K562 (cell line): ENCODE results near the gene UBE2L3. TPM values are rescaled to one million over a fixed set of nuclear protein-coding genes. Genes with fewer than 3 reads are reported as not detected.

Source experiments
- C11orf30 ChIP-seq: fragments of 450-650 bp; IDR thresholded peaks from 2 replicates; pipeline ENCODE4 v1.6.1; 2016; ENCODE audit warnings: low read depth, mild to moderate bottlenecking
- HOXB6 ChIP-seq: fragments of 250-450 bp; sonication (Bioruptor Pico); IDR thresholded peaks from 2 replicates; pipeline ENCODE4 v1.5.1; 2022; ENCODE audit warnings: mild to moderate bottlenecking, borderline replicate concordance
- MECOM ChIP-seq: fragments of 250-450 bp; sonication (Bioruptor Pico); IDR thresholded peaks from 2 replicates; pipeline ENCODE4 v1.8.0; 2022; ENCODE audit warnings: inconsistent platforms
- NCOA1 ChIP-seq: fragments of 450-650 bp; IDR thresholded peaks from 2 replicates; pipeline ENCODE4 v1.6.1; 2016; ENCODE audit warnings: low read depth
- NFIC ChIP-seq: fragments of 450-650 bp; IDR thresholded peaks from 2 replicates; pipeline ENCODE4 v1.6.1; 2017; ENCODE audit warnings: mild to moderate bottlenecking, inconsistent platforms
- POLR2G ChIP-seq: fragments of 200-400 bp; formaldehyde crosslinking; IDR thresholded peaks from 2 replicates; pipeline ENCODE4 v1.6.1; 2017; ENCODE audit warnings: low read depth, mild to moderate bottlenecking, antibody characterized with exemption, low read length, moderate library complexity
- SFPQ ChIP-seq: fragments of 200-400 bp; formaldehyde crosslinking; IDR thresholded peaks from 2 replicates; pipeline ENCODE4 v1.6.1; 2017; ENCODE audit warnings: mild to moderate bottlenecking, low read depth, low read length, moderate library complexity
- TCF3 ChIP-seq: sonication (generic); formaldehyde crosslinking; IDR thresholded peaks from 2 replicates; pipeline ENCODE4 v1.4.0; 2020; ENCODE audit warnings: mild to moderate bottlenecking, missing genetic modification reagents
- TFAP4 ChIP-seq: sonication (generic); formaldehyde crosslinking; IDR thresholded peaks from 2 replicates; pipeline ENCODE4 v1.8.0; 2022; ENCODE audit warnings: missing genetic modification reagents, mild to moderate bottlenecking, moderate library complexity, borderline replicate concordance
- ZNF134 ChIP-seq: fragments of 250-450 bp; sonication (Bioruptor Pico); conservative IDR thresholded peaks from 2 replicates; pipeline ENCODE4 v1.4.0; 2020
- ZNF384 ChIP-seq: IDR thresholded peaks from 2 replicates; pipeline ENCODE4 v1.6.1; 2012; ENCODE audit warnings: low read depth, low read length, improper control_type of control experiment
- ZSCAN32 ChIP-seq: fragments of 450-650 bp; formaldehyde crosslinking; IDR thresholded peaks from 2 replicates; pipeline ENCODE4 v1.4.0; 2020; ENCODE audit warnings: mild to moderate bottlenecking, moderate library complexity
- polyA plus RNA-seq, 8 experiments: library from polyadenylated mRNA; depleted of rRNA in 4 of 8; stranded (reverse) in 5 of 8; unstranded in 3 of 8; fragments of >200 nt; fragmentation: Nextera tagmentation in 2 of 8; fragmentation: Illumina TruSeq in 1 of 8; extraction: Ambion mirVana in 2 of 8; extraction: Trizol in 1 of 8; gene quantifications; 2 replicates each; pipeline versions ENCODE4 v1.2.1 to v1.2.3, GENCODE V29; 2011 to 2014; ENCODE audit warnings: inconsistent platforms in 1 of 8, missing spikeins in 1 of 8
- total RNA-seq, 7 experiments: library from RNA; depleted of rRNA in 6 of 7; stranded (reverse); fragments of >200 nt in 6 of 7; fragmentation: Illumina TruSeq in 2 of 7; extraction: Trizol in 2 of 7; gene quantifications; 2 replicates each; pipeline versions ENCODE4 v1.2.1 to v1.2.3, GENCODE V29; 2011 to 2021; ENCODE audit warnings: low replicate concordance in 1 of 7
- TF ChIP-seq, protein P1 (sequence below): fragments of 450-650 bp; IDR thresholded peaks from 2 replicates; pipeline ENCODE4 v1.6.1; 2016; ENCODE audit warnings: low read depth
- TF ChIP-seq, protein P2 (sequence below), 3 experiments: IDR thresholded peaks in 2 of 3; conservative IDR thresholded peaks in 1 of 3; 2 replicates each; pipeline ENCODE4 v1.5.1; 2011 to 2012; ENCODE audit warnings: low read length in 3 of 3, mild to moderate bottlenecking in 3 of 3, control low read depth in 2 of 3, improper control_type of control experiment in 1 of 3, inconsistent platforms in 1 of 3, low read depth in 1 of 3, mixed read lengths in 1 of 3, moderate library complexity in 1 of 3; ENCODE audit not compliant: insufficient read depth in 2 of 3
- TF ChIP-seq, protein P3 (sequence below): fragments of 250-450 bp; sonication (Bioruptor Pico); IDR thresholded peaks from 2 replicates; pipeline ENCODE4 v1.4.0; 2020

UBE2L3 gene
- total and polyA plus RNA-seq, 9 of the 15 experiments (the other 6 are each of a cell fraction or from before 2014, with no cell fraction given), result 215 to 625 (median 285) TPM

- TF ChIP-seq ZNF134 (CRISPR knock-in tag) (no peak), ZSCAN32 (CRISPR knock-in tag) (no peak), ZNF384 (no peak), MECOM (no peak), NFIC (no peak), TCF3 (CRISPR knock-in tag) (no peak), POLR2G (no peak), HOXB6 (CRISPR knock-in tag) (0 out of 2 replicates have a peak, but pooled peaks have one; percentile 41), NCOA1 (no peak), C11orf30 (no peak), SFPQ (no peak), TFAP4 (CRISPR knock-in tag) (no peak)
- TF ChIP-seq, protein P1, sequence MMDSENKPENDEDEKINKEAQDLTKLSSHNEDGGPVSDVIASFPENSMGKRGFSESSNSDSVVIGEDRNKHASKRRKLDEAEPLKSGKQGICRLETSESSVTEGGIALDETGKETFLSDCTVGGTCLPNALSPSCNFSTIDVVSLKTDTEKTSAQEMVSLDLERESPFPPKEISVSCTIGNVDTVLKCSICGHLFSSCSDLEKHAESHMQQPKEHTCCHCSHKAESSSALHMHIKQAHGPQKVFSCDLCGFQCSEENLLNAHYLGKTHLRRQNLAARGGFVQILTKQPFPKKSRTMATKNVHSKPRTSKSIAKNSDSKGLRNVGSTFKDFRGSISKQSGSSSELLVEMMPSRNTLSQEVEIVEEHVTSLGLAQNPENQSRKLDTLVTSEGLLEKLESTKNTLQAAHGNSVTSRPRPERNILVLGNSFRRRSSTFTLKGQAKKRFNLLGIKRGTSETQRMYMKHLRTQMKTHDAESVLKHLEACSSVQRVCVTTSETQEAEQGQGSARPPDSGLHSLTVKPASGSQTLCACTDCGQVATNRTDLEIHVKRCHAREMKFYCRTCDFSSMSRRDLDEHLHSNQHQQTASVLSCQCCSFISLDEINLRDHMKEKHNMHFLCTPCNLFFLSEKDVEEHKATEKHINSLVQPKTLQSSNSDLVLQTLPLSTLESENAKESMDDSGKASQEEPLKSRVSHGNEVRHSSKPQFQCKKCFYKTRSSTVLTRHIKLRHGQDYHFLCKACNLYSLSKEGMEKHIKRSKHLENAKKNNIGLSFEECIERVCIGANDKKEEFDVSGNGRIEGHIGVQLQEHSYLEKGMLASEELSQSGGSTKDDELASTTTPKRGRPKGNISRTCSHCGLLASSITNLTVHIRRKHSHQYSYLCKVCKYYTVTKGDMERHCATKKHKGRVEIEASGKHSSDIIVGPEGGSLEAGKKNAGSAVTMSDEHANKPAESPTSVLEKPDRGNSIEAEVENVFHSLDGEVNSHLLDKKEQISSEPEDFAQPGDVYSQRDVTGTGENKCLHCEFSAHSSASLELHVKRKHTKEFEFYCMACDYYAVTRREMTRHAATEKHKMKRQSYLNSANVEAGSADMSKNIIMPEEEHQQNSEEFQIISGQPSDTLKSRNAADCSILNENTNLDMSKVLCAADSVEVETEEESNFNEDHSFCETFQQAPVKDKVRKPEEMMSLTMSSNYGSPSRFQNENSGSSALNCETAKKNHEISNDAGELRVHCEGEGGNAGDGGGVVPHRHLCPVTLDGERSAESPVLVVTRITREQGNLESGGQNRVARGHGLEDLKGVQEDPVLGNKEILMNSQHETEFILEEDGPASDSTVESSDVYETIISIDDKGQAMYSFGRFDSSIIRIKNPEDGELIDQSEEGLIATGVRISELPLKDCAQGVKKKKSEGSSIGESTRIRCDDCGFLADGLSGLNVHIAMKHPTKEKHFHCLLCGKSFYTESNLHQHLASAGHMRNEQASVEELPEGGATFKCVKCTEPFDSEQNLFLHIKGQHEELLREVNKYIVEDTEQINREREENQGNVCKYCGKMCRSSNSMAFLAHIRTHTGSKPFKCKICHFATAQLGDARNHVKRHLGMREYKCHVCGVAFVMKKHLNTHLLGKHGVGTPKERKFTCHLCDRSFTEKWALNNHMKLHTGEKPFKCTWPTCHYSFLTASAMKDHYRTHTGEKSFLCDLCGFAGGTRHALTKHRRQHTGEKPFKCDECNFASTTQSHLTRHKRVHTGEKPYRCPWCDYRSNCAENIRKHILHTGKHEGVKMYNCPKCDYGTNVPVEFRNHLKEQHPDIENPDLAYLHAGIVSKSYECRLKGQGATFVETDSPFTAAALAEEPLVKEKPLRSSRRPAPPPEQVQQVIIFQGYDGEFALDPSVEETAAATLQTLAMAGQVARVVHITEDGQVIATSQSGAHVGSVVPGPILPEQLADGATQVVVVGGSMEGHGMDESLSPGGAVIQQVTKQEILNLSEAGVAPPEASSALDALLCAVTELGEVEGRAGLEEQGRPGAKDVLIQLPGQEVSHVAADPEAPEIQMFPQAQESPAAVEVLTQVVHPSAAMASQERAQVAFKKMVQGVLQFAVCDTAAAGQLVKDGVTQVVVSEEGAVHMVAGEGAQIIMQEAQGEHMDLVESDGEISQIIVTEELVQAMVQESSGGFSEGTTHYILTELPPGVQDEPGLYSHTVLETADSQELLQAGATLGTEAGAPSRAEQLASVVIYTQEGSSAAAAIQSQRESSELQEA, result no peak
- TF ChIP-seq, protein P2, sequence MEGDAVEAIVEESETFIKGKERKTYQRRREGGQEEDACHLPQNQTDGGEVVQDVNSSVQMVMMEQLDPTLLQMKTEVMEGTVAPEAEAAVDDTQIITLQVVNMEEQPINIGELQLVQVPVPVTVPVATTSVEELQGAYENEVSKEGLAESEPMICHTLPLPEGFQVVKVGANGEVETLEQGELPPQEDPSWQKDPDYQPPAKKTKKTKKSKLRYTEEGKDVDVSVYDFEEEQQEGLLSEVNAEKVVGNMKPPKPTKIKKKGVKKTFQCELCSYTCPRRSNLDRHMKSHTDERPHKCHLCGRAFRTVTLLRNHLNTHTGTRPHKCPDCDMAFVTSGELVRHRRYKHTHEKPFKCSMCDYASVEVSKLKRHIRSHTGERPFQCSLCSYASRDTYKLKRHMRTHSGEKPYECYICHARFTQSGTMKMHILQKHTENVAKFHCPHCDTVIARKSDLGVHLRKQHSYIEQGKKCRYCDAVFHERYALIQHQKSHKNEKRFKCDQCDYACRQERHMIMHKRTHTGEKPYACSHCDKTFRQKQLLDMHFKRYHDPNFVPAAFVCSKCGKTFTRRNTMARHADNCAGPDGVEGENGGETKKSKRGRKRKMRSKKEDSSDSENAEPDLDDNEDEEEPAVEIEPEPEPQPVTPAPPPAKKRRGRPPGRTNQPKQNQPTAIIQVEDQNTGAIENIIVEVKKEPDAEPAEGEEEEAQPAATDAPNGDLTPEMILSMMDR (IDR thresholded peaks at IDR 0.05 in 2 of 3, conservative IDR thresholded peaks at IDR 0.05 in 1 of 3; ENCODE audit: insufficient read depth in 2 of 3, low read depth in 1 of 3, low read length in 3 of 3), result no peak
- TF ChIP-seq, protein P3, sequence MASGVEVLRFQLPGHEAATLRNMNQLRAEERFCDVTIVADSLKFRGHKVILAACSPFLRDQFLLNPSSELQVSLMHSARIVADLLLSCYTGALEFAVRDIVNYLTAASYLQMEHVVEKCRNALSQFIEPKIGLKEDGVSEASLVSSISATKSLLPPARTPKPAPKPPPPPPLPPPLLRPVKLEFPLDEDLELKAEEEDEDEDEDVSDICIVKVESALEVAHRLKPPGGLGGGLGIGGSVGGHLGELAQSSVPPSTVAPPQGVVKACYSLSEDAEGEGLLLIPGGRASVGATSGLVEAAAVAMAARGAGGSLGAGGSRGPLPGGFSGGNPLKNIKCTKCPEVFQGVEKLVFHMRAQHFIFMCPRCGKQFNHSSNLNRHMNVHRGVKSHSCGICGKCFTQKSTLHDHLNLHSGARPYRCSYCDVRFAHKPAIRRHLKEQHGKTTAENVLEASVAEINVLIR (CRISPR knock-in tag), result no peak
Measured at GRCh38 chr22:21573293-21573734, 5.8 kb downstream of the UBE2L3 start (continued).
